K562 (cell line): ENCODE data around the gene SKAP2. TPM values are rescaled to one million over a fixed set of nuclear protein-coding genes. Genes with fewer than 3 reads are reported as not detected.

Experiments
- ATAC-seq: fragments of 200-7000 bp; cut with Tn5 transposase; 3 replicates; pipeline ENCODE4 v1.9.1; 2020; ENCODE audit warnings: moderate library complexity
- BruUV-seq: library from RNA; stranded (reverse); fragments of 400-500 nt; replicated peaks from 2 replicates; lab custom pipeline; 2021; lab: Mats Ljungman, UMichigan
- CTCF ChIA-PET: fragments of 300-600 bp; formaldehyde crosslinking; extraction: SDS; loops from one replicate; lab custom pipeline; 2021; ENCODE audit warnings: low intra/inter-chr PET ratio; lab: Yijun Ruan, JAX
- POLR2A ChIA-PET: fragments of 300-600, 350-650 bp; sonication (Branson Sonifier 250); formaldehyde crosslinking; extraction: SDS; loops from one replicate; lab custom pipeline; 2021; ENCODE audit warnings: antibody characterized with exemption, inconsistent platforms; lab: Yijun Ruan, JAX
- DNase-seq, 4 experiments: peaks; one replicate each; pipeline versions ENCODE4 v3.0.0 to v3.0.0-alpha.2; 2011 to 2018; ENCODE audit warnings: low spot score in 3 of 4, mixed read lengths in 3 of 4; ENCODE audit errors: extremely low read depth in 1 of 4
- FAIRE-seq: peaks from 2 replicates; lab custom pipeline; 2011; peaks lifted over from hg19 to GRCh38; lab: Jason Lieb, UNC
- H2AFZ ChIP-seq: 2 replicates; pipeline ENCODE4 v1.6.0; 2011; ENCODE audit warnings: low read depth, low read length, control low read depth, inconsistent platforms
- H3K27ac ChIP-seq: fragments of 200-600 bp; 3 replicates; pipeline ENCODE4 v1.8.0; 2011; ENCODE audit warnings: low read depth, mild to moderate bottlenecking, control low read depth, inconsistent platforms, low read length, moderate library complexity, mixed read lengths; ENCODE audit errors: extremely low read depth
- H3K27me3 ChIP-seq, 2 experiments: fragments of 300-600 bp in 1 of 2; 2 replicates in 1 of 2; 3 replicates in 1 of 2; pipeline versions ENCODE4 v1.6.0 to v1.8.0; 2011; ENCODE audit warnings: inconsistent platforms in 2 of 2, low read length in 2 of 2, mild to moderate bottlenecking in 1 of 2, mixed read lengths in 1 of 2, moderate library complexity in 1 of 2; ENCODE audit not compliant: control insufficient read depth in 2 of 2, insufficient read depth in 2 of 2
- H3K36me3 ChIP-seq: fragments of 300-600 bp; 3 replicates; pipeline ENCODE4 v1.8.0; 2011; ENCODE audit warnings: mild to moderate bottlenecking, low read length, inconsistent platforms; ENCODE audit not compliant: control insufficient read depth, insufficient read depth
- H3K4me1 ChIP-seq, 2 experiments: fragments of 200-600 bp in 1 of 2; replicated peaks in 1 of 2; 2 replicates in 1 of 2; 3 replicates in 1 of 2; pipeline versions ENCODE4 v1.5.1 to v1.8.0; 2011; ENCODE audit warnings: inconsistent platforms in 2 of 2, low read length in 2 of 2, mild to moderate bottlenecking in 1 of 2, mixed read lengths in 1 of 2, moderate library complexity in 1 of 2; ENCODE audit not compliant: control insufficient read depth in 2 of 2, insufficient read depth in 2 of 2
- H3K4me2 ChIP-seq: 2 replicates; pipeline ENCODE4 v1.6.1; 2011; ENCODE audit warnings: low read length, control low read depth, inconsistent platforms, mixed read lengths; ENCODE audit not compliant: insufficient read depth
- H3K4me3 ChIP-seq: fragments of 200-600 bp; sonication (generic), shearing (Covaris generic); 2 replicates; pipeline ENCODE4 v1.5.1; 2016; ENCODE audit warnings: control low read depth, inconsistent platforms
- H3K79me2 ChIP-seq: fragments of 200-600 bp; 3 replicates; pipeline ENCODE4 v1.8.0; 2011; ENCODE audit warnings: low read length, inconsistent platforms; ENCODE audit not compliant: control insufficient read depth, insufficient read depth
- H3K9ac ChIP-seq, 2 experiments: 2 replicates each; pipeline versions ENCODE4 v1.6.0 to v1.6.1; 2011; ENCODE audit warnings: low read depth in 2 of 2, low read length in 2 of 2, control low read depth in 1 of 2, inconsistent platforms in 1 of 2, mild to moderate bottlenecking in 1 of 2, mixed read lengths in 1 of 2; ENCODE audit not compliant: insufficient read depth in 1 of 2
- H3K9me1 ChIP-seq: one replicate; pipeline ENCODE4 v1.6.0; 2011; ENCODE audit warnings: inconsistent platforms, mild to moderate bottlenecking, low read length, moderate library complexity; ENCODE audit not compliant: control insufficient read depth, insufficient read depth
- H3K9me3 ChIP-seq: replicated peaks from 2 replicates; pipeline ENCODE4 v1.5.1; 2011; ENCODE audit warnings: low read depth, low read length, inconsistent platforms; ENCODE audit not compliant: control insufficient read depth, insufficient read depth
- H4K20me1 ChIP-seq: replicated peaks from 2 replicates; pipeline ENCODE4 v1.6.1; 2011; ENCODE audit warnings: low read length, inconsistent platforms, mixed read lengths; ENCODE audit not compliant: control insufficient read depth, insufficient read depth
- BACH1 ChIP-seq: fragments of 200-800 bp; sonication (Bioruptor generic); IDR thresholded peaks from 2 replicates; pipeline ENCODE4 v1.6.1; 2016; ENCODE audit warnings: missing genetic modification characterization, missing compliant biosample characterization
- E2F1 ChIP-seq: sonication (generic); formaldehyde crosslinking; IDR thresholded peaks from 2 replicates; pipeline ENCODE4 v1.8.1; 2023; ENCODE audit warnings: mild to moderate bottlenecking, missing genetic modification reagents, moderate library complexity
- E2F6 ChIP-seq, 2 experiments: IDR thresholded peaks; 2 replicates each; pipeline ENCODE4 v1.6.1; 2011; ENCODE audit warnings: borderline replicate concordance in 1 of 2, control low read depth in 1 of 2, low read depth in 1 of 2, low read length in 1 of 2, mild to moderate bottlenecking in 1 of 2, mixed read lengths in 1 of 2, moderate library complexity in 1 of 2; ENCODE audit not compliant: insufficient read depth in 1 of 2, insufficient read length in 1 of 2, poor library complexity in 1 of 2, severe bottlenecking in 1 of 2; ENCODE audit errors: extremely low read depth in 1 of 2
- ELF1 ChIP-seq: fragments of 200-800 bp; sonication (Bioruptor generic); IDR thresholded peaks from 2 replicates; pipeline ENCODE4 v1.6.1; 2016; ENCODE audit warnings: missing genetic modification characterization, missing compliant biosample characterization
- ELF2 ChIP-seq: fragments of 250-450 bp; sonication (Bioruptor Pico); IDR thresholded peaks from 2 replicates; pipeline ENCODE4 v1.5.0; 2021; ENCODE audit warnings: mild to moderate bottlenecking
- ESRRA ChIP-seq: fragments of 450-650 bp; IDR thresholded peaks from 2 replicates; pipeline ENCODE4 v1.6.1; 2014; ENCODE audit warnings: low read depth, mild to moderate bottlenecking, moderate library complexity, borderline replicate concordance
- FOXA3 ChIP-seq, 2 experiments: fragments of 450-650 bp in 1 of 2; sonication (generic) in 1 of 2; formaldehyde crosslinking; IDR thresholded peaks in 1 of 2; conservative IDR thresholded peaks in 1 of 2; 2 replicates each; pipeline versions ENCODE4 v1.4.0 to v1.8.0; 2020 to 2022; ENCODE audit warnings: mild to moderate bottlenecking in 2 of 2, missing genetic modification reagents in 1 of 2
- KDM5B ChIP-seq: fragments of 200-600 bp; sonication (generic); IDR thresholded peaks from 2 replicates; pipeline ENCODE4 v1.6.1; 2012; ENCODE audit warnings: low read depth, mild to moderate bottlenecking, moderate library complexity, low read length, control low read depth, inconsistent platforms; ENCODE audit not compliant: insufficient replicate concordance
- MEIS2 ChIP-seq: fragments of 450-650 bp; IDR thresholded peaks from 2 replicates; pipeline ENCODE4 v1.6.1; 2014; ENCODE audit warnings: mild to moderate bottlenecking; ENCODE audit not compliant: partially characterized antibody
- MLX ChIP-seq, 2 experiments: fragments of 450-650 bp in 1 of 2; sonication (generic) in 1 of 2; formaldehyde crosslinking; conservative IDR thresholded peaks; 2 replicates each; pipeline versions ENCODE4 v1.4.0 to v1.8.1; 2020 to 2022; ENCODE audit warnings: mild to moderate bottlenecking in 1 of 2, missing genetic modification reagents in 1 of 2
- MYC ChIP-seq, 2 experiments: fragments of 250-450 bp in 1 of 2; sonication (Bioruptor Pico) in 1 of 2; IDR thresholded peaks; 2 replicates each; pipeline versions ENCODE4 v1.5.1 to v1.6.1; 2012 to 2021; ENCODE audit warnings: low read depth in 2 of 2, borderline replicate concordance in 1 of 2, improper control_type of control experiment in 1 of 2, low read length in 1 of 2, mild to moderate bottlenecking in 1 of 2, moderate library complexity in 1 of 2
- POLR3A ChIP-seq: IDR thresholded peaks from 2 replicates; pipeline ENCODE4 v1.6.1; 2011; ENCODE audit warnings: borderline replicate concordance, mild to moderate bottlenecking, moderate library complexity; ENCODE audit not compliant: insufficient read length, insufficient read depth; ENCODE audit errors: extremely low read depth
- PYGO2 ChIP-seq: fragments of 450-650 bp; IDR thresholded peaks from 2 replicates; pipeline ENCODE4 v1.6.1; 2016; ENCODE audit warnings: mild to moderate bottlenecking, missing genetic modification characterization, moderate library complexity, missing compliant biosample characterization
- SAFB2 ChIP-seq: fragments of 200-400 bp; formaldehyde crosslinking; IDR thresholded peaks from 2 replicates; pipeline ENCODE4 v1.6.1; 2018; ENCODE audit warnings: borderline replicate concordance, low read length, low read depth, moderate library complexity; ENCODE audit not compliant: severe bottlenecking
- SNRNP70 ChIP-seq: fragments of 200-400 bp; formaldehyde crosslinking; optimal IDR thresholded peaks from 2 replicates; pipeline ENCODE3; 2017; ENCODE audit warnings: low read depth, low read length
- TBL1XR1 ChIP-seq, 2 experiments: IDR thresholded peaks; 2 replicates each; pipeline ENCODE4 v1.6.1; 2012; ENCODE audit warnings: improper control_type of control experiment in 2 of 2, low read length in 2 of 2, mild to moderate bottlenecking in 1 of 2
- ZFP1 ChIP-seq: fragments of 450-650 bp; formaldehyde crosslinking; IDR thresholded peaks from 2 replicates; pipeline ENCODE4 v1.4.0; 2020; ENCODE audit warnings: mild to moderate bottlenecking, mixed read lengths
- WGBS: fragments of 100-300 bp; shearing (Covaris generic); methylation state at CpG from one replicate; pipeline ENCODE4 v1.1.6; 2016; ENCODE audit warnings: low coverage, mixed read lengths; ENCODE audit not compliant: insufficient coverage; ENCODE audit errors: missing lambda C conversion rate; 5-methylcytosine and 5-hydroxymethylcytosine counted together
- in situ Hi-C: fragments of 300-500 bp; cut with MboI; formaldehyde crosslinking; loops from 4 replicates; pipeline ENCODE4 v1.15.0; 2018; ENCODE audit warnings: inconsistent platforms, mixed read lengths
- intact Hi-C: fragments of 100-400 bp; cut with micrococcal nuclease; formaldehyde crosslinking; loops from 2 replicates; pipeline ENCODE4 v1.14.2; 2022
- polyA plus RNA-seq, 8 experiments: library from polyadenylated mRNA; depleted of rRNA in 4 of 8; stranded (reverse) in 5 of 8; unstranded in 3 of 8; fragments of >200 nt; fragmentation: Nextera tagmentation in 2 of 8; fragmentation: Illumina TruSeq in 1 of 8; extraction: Ambion mirVana in 2 of 8; extraction: Trizol in 1 of 8; gene quantifications; 2 replicates each; pipeline versions ENCODE4 v1.2.1 to v1.2.3, GENCODE V29; 2011 to 2014; ENCODE audit warnings: inconsistent platforms in 1 of 8, missing spikeins in 1 of 8
- total RNA-seq, 7 experiments: library from RNA; depleted of rRNA in 6 of 7; stranded (reverse); fragments of >200 nt in 6 of 7; fragmentation: Illumina TruSeq in 2 of 7; extraction: Trizol in 2 of 7; gene quantifications; 2 replicates each; pipeline versions ENCODE4 v1.2.1 to v1.2.3, GENCODE V29; 2011 to 2021; ENCODE audit warnings: low replicate concordance in 1 of 7

Gene SKAP2
- total and polyA plus RNA-seq, 9 of the 15 experiments (the other 6 are each of a cell fraction or from before 2014, with no cell fraction given) = 4.2 to 11.7 (median 8.3) TPM

- 2% methylated on average over 8 of the region's 8 CpGs for WGBS
- ATAC-seq = no peak
- TF ChIP-seq SNRNP70 (no peak), TBL1XR1 (IDR thresholded peaks at IDR 0.05; ENCODE audit: low read length in 2 of 2) (no peak), ZFP1 (CRISPR knock-in tag) (no peak), E2F6 (IDR thresholded peaks at IDR 0.05; ENCODE audit: borderline replicate concordance in 1 of 2, extremely low read depth in 1 of 2, insufficient read depth in 1 of 2, insufficient read length in 1 of 2, low read depth in 1 of 2, low read length in 1 of 2, poor library complexity in 1 of 2, severe bottlenecking in 1 of 2) (no peak), KDM5B (no peak), BACH1 (tag) (no peak), MYC (IDR thresholded peaks at IDR 0.05; ENCODE audit: low read depth, low read length) (no peak), MYC (CRISPR knock-in tag; IDR thresholded peaks at IDR 0.05; ENCODE audit: borderline replicate concordance, low read depth) (no peak), FOXA3 (CRISPR knock-in tag; conservative IDR thresholded peaks at IDR 0.05 in 1 of 2, IDR thresholded peaks at IDR 0.05 in 1 of 2) (no peak), ESRRA (no peak), ELF1 (no peak), SAFB2 (no peak), E2F1 (CRISPR knock-in tag) (no peak), MLX (CRISPR knock-in tag; conservative IDR thresholded peaks at IDR 0.05) (no peak), ELF2 (no peak), PYGO2 (tag) (no peak), MEIS2 (no peak), POLR3A (no peak)
These were observed 211.8 kb downstream of the SKAP2 start for GRCh38 chr7:26652401-26653100.

More at GRCh38 chr7:26652401-26653100, 211.8 kb downstream of the SKAP2 start:
- Histone ChIP-seq H3K9me1 (no peaks in the 10 kb centered on the region), H3K27me3 (peaks cover 12 to 23% of the 10 kb centered on the region in 2 experiments), H3K9ac (no peak overlapping the region), H3K36me3 (no peaks in the 10 kb centered on the region), H3K27ac (no peak overlapping the region), H3K79me2 (no peaks in the 10 kb centered on the region), H3K4me2 (no peak overlapping the region), H3K9me3 (no peaks in the 10 kb centered on the region; the same call in 1 of the 2 replicates), H2AFZ (no peak overlapping the region), H3K4me1 (no peaks in the 10 kb centered on the region), H3K4me3 (no peak overlapping the region), H4K20me1 (no peaks in the 10 kb centered on the region)
- in situ Hi-C loops (loop anchor here (25.0 kb wide), 1 partner anchor 565 kb away; no protein-coding TSS in a partner anchor), intact Hi-C loops (no loop called here)
- POLR2A ChIA-PET = no interaction called here
- CTCF ChIA-PET = no interaction called here
- BruUV-seq = no TSS peak
- FAIRE-seq = no peak
- no peak for DNase-seq
